ENCODE results near the gene CEBPA.

The CEBPA gene

DNA sequence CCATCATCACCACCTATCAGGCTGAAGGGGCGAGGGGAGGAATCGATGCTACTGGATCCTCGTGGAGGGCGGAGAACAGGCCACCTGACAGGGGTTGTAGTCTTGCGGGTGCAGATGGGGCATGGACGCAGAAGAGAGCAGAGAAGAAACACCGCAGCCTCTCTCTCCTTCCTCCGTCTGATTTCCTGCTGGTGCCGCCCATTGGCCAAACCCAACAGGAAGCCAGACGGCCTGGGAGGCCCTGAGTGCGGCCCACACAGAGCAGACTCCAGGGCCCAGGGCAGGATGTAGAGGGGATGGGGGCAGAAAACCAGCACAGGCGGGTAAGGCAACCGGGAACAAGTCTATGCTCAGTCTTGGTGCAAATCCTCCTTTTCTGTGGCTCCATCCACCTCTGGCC, 15.4 kb downstream of the CEBPA start:
- DNase-seq: no peak

DNA sequence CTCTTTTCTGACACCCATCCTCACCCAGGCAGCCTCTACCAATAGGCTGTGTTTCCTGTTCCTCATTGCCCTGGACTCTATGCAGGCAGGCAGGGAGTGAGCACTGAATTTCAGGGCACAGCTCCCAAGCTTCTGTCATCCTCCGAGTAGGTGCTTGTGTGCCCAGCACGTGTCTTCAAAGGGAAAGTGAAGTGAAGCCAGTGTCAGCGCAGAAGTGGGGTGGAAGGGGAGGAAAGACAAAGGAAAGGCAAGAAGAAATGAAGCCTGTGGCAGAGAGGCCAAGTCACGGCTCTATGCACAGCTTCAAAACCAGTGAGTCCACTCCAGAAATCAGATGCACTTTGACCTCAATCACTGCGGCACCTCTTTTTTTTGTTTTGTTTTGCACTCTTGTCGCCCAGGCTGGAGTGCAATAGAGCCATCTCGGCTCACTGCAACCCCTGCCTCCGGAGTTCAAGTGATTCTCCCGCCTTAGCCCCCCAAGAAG, 16.9 kb downstream of the CEBPA start:
- DNase-seq: no peak

DNA sequence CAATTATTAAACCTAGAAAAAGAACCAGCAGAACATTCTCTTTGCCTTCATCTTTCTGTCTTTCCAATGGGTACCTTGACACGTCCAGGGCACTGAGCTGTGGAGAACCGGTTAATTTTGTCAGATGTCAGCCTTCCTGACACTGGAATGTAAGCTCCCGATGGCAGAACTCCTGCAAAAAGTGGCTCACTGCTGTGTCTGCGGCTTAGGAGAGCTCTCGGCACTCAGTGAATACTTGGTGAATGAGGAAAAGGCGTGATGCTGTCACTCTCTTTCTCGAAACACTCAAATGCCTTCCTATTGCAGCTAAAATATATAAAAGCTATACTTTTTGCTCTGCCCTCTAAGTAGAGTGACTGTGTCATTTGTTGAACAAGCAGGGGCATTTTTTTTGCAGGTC, 17.6 kb downstream of the CEBPA start:
- DNase-seq: no peak

DNA sequence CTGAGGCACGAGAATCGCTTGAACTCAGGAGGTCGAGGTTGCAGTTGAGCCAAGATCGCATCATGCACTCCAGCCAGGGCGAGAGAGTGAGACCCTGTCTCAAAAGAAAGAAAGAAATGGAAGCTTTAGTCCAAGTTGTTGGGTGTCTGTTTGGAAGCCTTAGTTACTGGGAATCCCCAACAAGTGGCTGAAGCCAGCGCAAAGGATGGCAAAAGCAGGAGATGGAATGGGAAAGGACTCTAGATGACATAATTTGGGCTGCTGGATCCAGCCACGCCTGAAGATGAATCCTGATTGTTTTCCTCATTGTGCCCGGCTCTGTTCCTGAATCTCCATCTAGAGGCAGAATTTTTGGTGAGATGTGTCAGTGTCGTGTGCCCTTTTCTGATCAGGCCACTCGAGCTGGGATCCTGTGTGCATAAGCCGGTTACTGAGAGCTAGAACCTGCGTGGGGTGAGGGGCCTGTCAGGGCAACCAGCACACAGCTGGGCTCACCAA, 18.1 kb downstream of the CEBPA start:
- DNase-seq: no peak

DNA sequence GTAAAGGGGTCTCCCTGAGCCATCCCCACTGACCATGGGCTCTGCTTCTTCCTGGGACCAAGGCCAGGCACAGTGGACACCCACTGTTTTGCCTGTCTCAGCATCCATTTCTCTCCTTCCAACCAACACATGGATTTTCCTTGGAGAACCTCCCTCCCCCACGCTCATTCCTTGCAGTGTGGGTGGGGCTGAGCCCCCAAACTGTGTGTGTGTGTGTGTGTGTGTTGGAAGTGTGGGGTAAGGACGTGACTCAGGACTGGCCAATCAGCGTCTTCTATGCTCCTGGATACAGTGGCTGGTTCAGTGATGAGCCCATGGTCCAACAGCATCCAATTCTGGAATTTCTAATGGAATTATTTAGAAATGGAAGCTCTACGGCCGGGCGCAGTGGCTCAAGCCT, 18.7 kb downstream of the CEBPA start:
- DNase-seq: no peak

DNA sequence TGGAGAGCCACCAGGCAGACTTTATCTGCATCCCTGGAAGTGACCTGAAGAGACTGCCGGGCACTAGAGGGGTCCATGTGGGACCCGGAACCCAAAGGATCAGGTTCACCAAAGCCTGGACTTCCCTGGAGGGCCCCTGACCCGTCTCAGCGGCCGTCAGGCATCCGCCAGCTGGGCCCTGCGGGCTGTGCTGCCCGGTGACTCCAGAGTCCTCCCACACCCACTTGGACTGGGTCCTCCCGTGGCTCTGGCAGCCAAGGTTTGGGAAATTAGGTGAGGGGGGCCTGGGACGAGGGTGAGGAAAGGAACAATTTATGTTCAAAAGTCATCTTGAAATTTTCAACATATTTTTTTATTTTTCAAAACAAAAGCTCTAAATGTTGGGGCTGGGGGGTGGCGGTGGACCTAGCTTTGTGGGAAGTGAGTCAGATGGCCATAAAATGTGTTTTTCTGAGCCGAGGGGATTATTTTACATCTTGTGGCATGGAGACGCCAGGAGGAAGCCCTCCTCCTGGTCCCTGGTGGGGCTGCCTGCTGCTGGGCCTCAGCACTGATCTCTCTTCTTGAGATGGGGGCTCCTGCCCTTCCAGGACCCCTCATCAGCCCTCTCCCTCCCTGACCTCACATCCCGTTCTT, 20.2 kb downstream of the CEBPA start:
- DNase-seq: no peak

DNA sequence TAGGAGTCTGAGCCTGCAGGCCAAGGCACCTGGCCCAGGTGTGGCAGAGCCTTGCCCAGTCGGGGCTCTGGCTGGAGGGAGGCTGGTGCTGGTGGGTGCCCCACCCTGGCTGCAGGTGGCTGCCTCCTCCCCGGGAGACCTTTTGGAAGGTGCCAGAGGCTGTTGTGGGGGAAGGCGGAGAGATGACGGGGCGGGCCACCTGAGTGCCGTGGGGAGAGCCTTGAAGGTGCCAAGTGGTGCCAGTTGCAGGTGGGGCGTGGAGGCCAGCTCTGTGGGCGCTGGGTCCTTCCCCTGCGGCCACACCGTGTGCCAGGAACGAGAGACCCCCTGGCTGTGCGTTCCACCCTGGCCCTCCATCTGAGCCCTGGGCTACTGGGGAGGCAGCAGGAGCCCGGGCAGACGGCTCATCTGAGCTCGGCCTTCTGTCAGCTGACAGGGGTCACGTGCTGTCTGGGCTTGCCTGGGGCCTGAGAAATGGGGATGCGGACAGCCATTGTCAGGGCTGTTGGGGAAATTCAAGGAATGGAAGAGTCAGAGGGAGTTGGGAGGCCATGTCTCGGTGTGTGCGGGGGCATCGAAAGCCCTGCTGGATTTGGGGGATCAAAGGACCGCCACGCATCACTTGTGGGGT, 20.9 kb downstream of the CEBPA start:
- no peak for DNase-seq

DNA sequence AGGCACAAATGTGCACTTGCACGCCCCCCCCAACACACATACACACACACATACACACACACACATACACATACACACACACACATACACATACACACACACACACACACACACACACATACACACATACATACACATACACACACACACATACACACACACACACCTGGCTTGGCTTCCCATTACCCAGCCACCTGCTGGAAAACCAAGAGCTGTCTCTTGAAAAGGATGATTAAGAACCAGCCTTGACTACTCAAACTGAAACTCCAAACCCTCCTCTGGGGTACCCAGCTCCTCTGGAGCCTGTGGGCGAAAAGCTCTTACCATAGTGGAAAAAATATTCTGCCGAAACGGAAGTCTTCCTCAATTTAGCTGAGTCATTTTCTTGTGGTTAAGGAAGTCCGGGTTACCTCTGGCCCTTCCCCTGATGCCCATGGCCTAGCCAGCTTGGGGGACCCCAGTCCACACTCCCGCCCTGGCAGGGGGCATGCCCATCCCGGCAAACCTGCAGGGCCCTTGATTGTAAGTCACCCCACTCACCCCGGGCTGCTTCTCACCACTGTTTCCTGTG, 21.9 kb downstream of the CEBPA start:
- DNase-seq: no peak

DNA sequence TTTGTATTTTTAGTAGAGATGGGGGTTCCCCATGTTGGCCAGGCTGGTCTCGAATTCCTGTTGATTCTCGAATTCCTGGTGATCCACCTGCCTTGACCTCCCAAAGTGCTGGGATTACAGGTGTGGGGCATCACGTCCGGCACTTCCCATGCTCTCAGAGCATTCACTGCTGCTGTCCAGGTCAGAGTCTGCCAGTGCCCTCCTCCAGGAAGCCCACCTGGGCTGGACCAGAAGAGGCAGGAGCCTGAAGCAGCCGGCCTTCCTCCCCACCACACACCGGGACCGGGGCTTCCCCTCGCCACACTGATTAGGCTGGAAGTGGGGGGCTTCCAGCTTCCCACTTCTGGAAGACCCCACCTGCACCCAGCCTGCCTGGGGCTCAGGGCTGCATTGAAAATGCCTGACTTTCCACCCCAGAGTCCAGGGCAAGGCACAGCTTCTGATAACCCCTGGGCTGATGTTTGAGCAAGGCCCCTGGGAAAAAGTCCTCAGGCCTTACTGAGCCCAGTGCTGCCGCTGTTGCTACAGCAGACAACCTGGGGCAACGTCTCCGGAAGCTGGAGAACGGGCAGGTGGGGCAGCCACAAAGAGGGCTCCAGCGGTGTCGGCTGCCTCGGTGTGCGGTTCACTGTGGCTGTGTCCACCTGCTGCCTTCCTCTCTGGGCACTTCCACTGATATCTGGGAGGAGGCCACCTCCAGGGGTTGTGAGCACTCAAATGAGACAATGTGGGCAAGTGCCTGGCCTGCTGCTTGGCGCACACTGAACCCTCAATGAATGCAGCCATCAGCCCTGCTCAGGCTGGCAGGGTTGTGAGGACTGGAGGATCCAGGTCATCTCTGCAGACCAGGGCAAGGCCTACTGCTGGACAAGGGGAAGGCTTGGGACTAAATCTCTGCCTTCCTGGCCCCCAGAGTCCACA, 22.6 kb downstream of the CEBPA start:
- no peak for DNase-seq

DNA sequence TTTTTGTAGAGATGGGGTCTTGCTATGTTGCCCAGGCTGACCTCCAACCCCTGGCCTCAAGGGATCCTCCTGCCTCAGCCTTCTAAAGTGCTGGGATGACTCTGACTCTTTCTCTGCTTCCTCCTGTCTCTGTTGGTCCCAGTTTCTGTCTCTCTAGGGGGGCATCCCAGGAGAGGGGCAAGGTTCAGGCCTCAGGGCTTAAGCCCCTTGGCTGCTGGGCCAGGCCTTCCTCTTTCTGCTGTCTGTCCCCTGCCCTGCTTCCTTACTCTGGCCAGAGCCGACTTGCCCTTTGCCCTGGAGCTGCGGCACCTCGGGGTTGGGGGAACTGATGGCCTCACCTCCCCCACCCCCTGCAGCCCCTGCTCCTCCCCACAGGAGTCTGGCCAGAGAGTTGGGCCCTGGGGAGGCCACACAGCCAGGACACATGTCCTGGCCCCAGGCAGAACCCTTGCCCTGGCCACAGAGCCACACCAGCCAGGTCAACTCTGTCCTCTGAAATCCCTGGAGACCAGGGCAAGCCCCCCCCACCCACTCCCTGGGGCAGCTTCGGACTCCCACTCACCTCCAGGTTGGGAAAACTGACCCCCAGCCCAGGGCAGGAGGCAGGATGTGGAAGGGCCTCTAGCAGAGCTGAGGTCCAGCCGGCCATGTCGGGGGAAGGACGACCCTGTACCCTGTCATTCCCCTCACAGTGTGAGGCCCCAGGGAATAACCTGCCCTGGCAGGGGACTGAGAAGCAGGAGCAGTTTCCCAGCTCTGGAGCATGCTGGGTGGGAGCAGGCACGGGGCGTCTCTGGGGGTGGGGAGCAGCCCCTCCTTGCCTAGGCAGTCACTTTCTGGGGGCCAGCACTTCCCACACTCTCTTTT, 23.7 kb downstream of the CEBPA start:
- no peak for DNase-seq

DNA sequence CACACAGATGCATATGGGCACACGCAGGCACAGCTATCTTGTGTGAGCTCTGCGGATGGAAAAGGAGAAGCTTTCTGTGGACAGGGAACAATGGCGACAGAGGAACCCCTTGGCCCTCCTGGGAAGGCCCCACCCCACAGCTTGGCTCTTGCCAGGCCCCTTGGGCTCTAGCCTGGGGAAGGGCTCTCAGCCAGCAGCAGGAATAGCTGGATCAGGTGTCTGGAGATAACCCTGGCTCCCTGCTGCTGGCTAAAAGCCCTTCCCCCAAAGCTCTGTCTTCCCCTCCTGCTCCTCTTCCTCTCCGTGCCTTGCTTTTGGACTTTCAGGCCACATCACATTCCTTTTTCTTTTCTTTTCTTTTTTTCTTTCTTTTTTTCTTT, 24.3 kb downstream of the CEBPA start:
- no peak for DNase-seq

DNA sequence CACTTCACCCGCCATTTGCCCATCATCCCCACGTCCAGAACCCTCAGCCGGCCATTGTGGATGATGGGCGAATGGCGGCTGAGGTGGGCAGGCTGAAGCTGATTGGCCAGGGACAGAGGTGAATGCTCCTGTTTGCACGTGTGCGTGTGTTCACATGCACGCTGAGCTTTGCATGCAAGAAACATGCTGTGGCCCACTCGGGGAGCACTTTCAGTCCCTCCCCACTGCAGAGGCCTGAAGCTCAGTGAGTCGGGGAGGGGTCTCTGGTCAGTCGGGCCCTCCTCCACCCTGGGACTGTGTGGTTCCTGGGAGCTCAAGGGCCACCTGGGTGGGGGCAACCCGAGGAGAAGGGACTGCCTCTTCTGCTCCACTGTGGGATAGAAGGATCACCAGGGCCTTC, 24.9 kb downstream of the CEBPA start:
- DNase-seq: no peak

DNA sequence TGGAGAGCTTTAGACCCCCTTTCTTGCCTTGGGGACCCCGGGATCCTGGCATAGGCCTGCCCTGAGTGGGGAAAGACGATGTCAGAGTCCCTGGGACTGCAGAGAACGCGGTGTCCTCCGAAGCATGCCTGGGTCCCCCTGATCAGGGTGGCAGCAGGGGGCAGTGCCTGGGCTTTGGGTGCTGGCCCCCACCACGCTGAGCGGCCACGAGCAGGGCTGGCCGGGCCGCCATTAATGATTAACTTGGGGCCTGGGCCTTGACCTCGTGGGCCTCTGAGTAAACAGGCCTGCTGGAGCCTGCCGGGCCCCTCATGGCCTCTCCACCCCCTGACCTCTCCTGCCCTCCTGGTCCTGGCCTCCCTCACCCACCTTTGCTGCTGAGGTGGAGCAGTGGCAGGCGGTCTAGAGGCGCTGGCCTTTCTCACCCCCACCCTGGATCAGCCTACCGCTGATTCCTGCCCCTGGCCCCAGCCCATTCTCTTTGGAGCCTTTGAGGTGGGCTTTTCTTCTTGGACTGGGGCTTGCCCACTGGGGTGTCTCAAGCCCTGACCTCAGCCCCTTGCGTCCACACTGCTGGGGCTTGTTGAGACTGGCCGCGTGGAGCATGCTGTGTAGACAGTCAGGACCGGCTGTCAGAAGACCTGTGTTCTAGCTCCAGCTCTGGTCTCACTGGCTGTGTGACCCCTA, 26.3 kb downstream of the CEBPA start:
- DNase-seq: no peak

DNA sequence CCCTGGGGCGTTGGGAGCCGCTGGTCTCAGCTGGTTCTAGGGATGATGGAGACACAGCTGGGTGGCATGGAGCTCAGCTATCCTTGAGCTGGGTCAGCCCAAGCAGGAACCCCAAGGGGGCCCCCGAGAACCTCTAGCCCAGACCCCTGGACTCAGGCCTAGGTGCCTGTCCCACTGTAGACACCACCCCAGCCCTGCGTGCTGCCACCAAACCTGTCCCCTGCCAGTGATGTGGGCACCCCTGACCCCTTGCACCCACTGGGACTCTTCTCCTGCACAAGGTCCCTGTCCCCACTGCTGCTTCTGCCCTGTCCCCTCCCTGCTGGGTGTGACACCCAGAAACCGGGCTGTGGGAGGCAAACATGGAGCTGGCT, 26.8 kb downstream of the CEBPA start:
- DNase-seq: no peak

DNA sequence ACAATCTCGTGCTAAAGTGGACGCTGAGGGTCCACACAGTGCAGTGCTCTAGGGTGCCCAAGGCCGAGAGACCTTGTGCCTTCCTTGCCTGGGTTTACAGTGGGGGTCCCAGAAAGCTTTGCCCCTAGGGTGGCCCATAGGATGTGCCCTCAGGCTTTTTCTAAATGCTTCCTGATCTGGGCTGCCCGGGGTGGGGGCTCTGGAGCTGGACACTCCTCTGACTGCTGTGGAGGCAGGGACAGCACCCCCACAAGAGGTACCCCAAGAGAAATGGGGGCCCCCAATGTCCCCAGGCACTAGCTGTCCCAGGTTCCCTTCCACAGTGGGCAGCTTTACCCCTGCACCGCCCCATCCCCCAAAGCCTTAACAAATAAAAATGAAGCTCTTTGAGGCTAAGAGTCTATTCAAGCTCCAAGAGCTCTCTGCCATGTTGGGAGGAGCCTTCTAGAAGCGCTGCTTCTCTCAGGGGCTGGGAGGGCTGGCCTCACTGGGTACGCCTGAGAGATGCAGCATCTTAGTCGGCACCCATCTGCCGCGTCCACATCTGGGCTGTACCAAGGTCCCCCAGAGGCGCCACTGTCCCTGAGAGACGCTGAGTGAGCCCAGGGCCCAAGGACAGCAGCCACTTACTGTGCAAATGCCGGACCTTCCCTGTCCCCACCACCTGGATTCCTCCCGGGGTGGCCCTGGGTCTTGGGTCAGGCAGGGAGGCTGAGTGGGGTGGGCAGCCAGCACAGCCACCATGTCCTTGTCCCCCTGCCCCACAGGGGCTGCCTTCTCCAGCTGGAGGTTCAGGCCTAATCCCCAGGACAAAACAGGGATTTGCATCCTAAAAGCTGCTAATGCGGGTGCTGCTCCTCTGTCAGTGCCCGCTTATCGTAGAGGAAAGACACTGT, 27.4 kb downstream of the CEBPA start:
- no peak for DNase-seq

DNA sequence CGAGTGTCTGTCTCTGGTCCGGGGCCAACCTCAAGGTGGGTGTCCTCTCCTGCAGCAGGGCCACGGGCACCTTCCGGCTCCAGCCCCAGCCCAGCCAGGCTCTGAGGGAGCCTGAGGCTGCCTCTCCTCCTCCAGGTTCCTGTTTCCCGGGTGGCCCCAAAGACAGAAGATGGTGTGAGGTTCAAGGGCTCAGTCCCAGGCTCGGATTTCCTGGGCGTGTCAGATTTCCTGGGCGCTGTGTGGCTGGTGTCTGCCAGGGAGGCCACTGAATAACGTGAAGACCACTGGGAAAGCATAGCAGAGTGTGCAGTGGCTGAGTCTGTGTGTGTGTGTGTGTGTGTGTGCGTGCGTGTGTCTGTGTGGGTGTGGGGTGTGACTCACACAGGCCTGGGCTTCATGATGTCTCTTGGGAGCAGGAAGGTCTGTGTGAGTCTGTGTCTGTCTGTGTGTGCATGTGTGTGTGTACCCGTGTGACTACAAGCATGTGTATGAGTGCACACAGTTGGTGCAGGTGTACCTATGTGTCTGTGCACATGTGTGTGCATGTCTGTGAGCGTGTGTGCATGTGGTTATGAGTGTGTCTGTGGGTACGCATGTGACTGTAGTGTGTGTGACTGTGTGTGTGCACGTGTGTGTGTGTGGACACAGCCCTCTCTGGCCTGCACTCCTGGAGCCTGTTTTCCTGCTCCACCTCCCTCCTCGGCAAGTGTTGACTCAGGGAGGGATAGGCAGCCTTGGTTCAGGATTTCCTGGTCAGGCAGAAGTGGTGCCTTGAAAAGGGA, 28.3 kb downstream of the CEBPA start:
- no peak for DNase-seq

DNA sequence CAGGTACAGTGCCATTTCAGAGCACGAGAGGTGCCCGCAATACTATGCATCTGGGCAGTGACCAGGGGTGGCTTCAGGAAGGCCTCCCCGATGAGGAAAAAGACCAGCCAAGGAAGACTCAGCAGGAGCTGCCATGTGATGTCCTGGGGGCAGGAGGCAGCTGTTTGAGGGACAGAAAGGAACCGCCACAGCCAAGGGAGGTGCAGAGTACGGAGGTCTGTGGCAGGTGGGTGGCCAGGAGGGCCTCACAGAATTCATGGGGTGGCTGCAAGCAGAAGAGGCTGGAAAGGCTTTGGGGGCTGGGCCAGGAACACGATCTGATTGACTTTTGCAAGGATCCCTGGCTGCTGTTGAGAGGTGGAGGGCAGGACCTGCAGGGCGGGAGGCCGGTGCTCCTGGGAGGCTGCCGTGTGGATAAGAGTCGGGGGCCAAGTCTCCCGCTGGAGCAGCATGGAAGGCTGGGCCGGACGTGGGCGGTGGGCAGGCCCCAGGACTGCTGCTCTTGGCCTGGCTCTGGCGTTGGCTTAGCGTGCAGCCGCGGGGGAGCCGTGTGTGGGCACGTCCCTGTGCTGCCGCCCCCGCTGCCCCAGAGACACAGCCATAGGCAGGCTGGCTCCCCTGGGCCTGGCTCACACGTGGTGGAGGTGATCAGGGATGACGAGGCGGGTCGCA, 29.1 kb downstream of the CEBPA start:
- DNase-seq: no peak

DNA sequence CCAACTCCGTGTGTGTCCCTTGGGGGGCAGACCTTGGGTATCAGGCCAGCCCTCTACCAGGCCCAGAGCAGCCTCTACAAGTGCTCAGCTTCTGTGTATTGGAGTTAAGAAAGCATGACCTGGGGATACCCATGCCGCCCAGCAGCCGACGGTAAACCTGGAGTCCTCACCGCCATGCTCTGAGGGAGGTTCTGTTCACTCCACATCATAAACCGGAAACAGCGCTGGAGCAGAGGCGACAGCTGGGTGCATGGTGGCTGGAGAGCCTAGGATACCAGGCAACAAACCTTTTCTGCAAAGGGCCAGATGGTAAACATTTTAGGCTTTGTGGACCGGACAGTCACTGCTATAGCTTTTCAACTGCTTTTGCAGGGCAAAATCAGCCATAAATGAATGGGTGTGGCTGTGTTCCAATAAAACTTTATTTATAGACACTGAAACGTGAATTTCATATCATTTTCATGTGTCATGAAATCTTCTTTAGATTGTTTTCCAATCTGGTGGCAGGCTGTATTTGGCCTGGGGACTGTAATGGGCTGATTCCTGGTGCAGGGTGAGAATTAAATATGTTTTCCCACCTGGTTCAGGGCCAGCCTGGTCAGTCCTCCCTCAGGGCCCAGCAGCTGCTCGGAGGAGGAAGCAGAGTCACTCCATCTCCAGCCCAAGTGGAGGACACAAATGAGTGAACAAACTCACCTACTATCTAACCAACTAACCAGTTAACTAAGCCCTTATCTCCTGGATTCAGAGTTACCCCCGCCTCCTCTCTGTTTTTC, 30.9 kb downstream of the CEBPA start:
- DNase-seq: no peak

DNA sequence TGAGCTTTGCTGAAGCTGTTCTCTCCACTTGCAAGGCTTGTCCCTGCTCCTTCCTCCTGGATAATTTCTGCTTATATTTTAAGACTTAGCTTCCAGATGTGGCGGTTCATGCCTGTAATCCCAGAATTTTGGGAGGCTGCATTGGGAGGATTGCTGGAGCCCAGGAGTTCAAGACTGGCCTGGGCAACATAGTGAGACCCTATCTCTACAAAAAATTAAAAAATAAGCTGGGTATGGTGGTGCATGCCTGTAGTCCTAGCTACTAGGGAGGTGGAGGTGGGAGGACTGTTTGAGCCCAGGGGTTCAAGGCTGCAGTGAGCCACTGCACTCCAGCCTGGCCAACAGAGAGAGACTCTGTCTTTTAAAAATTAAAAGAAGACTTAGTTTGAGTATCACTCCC, 31.6 kb downstream of the CEBPA start:
- no peak for DNase-seq

All from NCI-H510A (cell line).